NCI-H1048 (cell line): Measurements from ENCODE around the gene PGBD5.

Source experiments
- DNase-seq: peaks from one replicate; lab custom pipeline; 2025; lab: John Stamatoyannopoulos, UW

The PGBD5 gene

DNA sequence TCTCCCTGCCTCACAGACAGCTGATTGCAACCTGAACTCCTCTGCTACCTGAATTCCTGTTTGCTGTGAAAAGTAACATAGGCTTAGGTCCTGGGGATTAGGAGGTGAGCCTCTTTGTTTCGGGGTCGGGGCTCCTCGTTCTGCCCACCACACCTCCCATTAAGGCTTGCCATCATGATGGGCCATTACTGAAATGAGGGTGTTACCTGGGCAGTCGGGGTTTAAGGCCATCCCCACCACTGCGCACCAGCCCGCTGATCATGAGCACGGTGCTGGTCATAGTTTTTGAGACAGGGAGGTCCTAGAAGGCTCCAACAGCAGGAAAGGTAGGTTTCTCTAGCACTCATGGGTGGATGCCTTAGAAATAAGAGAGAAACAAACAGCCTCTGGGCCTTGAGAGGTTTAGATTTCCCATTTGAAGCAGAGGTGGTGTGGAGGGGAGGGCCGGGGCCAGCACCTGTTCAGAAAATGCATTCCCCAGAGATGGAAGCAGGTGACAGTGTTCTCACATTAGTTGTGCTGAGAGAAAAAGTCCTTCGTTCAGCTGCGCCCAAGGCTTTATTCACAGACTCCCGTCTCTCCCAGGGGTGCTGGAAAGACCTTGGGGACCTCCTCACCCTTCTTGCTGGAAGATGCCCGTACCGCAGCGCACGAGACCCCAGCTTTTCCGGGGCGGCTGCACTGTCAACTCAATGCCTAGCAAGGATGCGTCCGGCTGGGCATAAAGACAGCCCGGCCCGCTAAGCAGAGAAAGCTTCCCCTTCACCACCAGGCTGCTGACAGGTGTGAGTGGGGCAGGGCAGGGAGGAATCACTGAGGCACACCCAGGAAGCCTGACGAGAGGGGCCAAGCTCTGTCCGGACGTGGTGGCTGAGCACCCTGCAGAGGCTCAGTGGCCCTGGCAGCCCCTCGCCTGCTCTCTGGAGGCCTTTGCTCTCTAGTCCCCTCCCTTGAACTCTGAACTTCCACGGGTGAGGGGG is 125.5 kb downstream of the PGBD5 start:
- DNase-seq: no peak

DNA sequence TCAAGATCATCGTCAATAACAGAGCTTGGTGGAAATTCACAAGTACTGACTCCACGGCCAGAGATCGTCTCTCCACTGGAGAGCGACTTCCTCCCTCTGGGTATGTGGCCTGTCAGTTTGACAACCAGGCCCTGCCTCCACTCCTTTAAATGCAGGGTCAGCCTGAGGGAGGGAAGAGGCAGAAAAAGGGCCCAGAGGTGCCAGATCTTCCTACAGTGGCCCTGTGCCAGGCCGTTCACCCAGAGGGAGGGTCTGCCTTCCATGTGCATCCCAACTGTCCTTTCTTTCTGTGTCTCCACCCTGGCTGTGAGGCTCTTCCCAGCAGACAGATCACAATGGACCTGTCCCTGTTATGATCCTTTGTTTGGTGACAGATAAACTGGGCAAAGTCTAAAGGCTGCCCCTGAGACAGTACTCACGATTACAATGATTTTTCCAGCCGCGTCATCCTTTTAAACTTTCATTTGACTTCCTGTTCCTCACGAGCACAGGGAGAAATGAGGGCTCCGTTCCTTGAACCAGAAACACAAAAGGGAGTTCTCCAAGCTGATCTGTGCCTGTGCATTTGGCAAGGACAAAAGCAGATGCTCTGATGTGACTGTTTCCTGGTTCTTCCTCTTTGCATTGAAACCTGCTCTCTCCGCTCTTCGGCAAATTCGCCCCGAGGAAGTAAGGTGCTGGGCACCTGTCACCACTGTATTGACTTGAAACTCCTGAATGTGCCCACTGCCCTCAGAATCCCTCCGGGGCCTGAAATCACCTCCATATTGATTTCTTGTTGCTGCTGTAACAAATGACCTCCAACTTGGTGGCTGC is 126.7 kb downstream of the PGBD5 start:
- DNase-seq: no peak

- DNase-seq: no peak
Measured at GRCh38 chr1:230295367-230295766, 130.8 kb downstream of the PGBD5 start.

GRCh38 chr1:230293390-230293700 is 132.8 kb downstream of the PGBD5 start:
- DNase-seq: no peak

GRCh38 chr1:230292689-230293389 is 133.3 kb downstream of the PGBD5 start:
- no peak for DNase-seq

GRCh38 chr1:230291731-230292620 is 134.2 kb downstream of the PGBD5 start:
- no peak for DNase-seq

DNA sequence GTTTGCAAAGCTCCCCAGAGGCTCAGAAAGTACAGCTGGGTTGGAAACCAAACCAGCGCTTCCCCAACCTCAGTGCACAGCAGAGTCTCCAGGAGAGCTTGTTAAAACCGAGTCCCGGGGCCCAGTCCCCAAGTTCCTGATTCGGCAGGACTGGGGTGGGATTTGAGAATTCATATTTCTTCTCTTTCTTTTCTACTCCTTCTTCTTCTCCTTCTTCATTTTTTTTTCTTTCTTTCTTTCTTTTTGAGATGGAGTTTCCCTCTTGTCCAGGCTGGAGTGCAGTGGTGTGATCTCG is 136.8 kb downstream of the PGBD5 start:
- no peak for DNase-seq

DNA sequence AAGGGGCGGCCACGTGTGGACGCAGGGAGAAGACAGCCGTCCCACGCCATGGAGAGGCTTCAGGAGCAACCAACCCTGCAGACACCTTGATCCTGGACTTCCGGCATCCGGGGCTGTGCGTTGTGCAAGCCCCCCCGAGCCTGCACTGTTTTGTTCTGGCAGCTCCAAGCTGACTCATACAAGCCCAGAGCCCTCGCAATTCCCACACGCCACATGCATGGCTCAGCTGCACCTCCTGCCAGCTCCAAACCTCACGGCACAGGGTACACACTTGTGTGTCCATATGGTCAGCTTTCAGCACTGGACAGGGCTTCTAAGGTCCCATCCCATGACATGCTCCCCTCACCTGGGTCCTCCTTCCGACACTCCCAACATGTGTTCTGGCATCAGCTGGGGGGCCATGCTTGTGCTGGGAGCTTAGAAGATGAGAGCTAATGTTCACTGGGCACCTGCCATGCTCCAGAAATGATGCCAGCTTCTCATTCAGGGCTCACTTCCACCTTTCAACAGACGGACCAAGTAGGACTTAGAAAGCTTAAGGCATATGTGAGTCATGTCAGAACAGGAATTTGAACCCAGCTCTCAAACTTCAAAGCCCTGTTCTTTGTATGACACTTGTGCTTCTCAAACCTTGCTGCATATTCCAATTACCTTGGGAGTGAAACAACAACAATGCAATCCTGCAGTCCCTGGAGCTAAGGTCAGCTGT is 137.3 kb downstream of the PGBD5 start:
- no peak for DNase-seq

- DNase-seq: no peak
Measured at GRCh38 chr1:230287674-230288315, 138.3 kb downstream of the PGBD5 start.

- no peak for DNase-seq
Measured at GRCh38 chr1:230286890-230287269, 139.3 kb downstream of the PGBD5 start.

GRCh38 chr1:230286166-230286889 is 139.8 kb downstream of the PGBD5 start:
- DNase-seq: no peak

GRCh38 chr1:230285351-230285750 is 140.8 kb downstream of the PGBD5 start:
- DNase-seq: no peak

- no peak for DNase-seq
Measured at GRCh38 chr1:230284891-230285290, 141.2 kb downstream of the PGBD5 start.

- DNase-seq: no peak
Measured at GRCh38 chr1:230283678-230284077, 142.5 kb downstream of the PGBD5 start.

DNA sequence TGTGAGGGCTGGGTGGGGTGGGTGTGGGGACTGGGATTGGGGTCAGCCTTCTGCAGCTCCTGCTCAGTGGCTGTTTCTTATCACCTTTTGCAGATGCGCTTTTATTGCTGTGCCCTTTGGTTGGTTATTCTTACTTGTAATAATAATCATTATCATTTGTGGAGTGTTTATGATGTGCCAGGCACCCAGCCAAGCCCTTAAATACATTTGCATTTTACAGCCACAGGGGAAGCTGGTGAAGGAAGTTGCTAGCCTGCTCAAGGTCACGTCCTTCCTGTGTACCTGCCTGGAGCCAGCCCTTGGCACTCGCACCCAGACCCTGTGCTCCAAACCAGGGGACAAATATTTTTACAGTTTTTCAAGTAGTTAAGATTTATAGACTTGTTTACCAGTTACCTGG is 144.0 kb downstream of the PGBD5 start:
- peak; percentile 53 for DNase-seq

DNA sequence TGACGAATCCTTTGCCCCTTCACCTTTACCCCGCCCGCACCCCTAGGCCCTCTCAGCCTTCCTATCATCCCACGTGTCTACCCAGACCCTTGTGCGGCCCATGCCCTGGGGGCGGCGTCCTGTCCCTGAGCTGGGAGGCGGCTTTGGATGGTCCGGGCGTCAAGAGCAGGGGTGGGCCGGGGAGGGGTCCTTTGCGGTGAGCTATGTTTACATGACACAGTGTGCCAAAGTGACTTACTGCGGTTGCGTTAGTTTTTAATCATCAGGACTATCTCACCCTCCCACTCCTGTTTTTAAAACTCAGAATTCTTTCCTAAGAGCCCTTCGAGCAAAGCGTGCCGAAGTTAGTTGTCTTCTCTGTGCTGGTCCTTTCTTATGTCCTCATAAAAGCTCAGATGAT is 144.6 kb downstream of the PGBD5 start:
- no peak for DNase-seq

DNA sequence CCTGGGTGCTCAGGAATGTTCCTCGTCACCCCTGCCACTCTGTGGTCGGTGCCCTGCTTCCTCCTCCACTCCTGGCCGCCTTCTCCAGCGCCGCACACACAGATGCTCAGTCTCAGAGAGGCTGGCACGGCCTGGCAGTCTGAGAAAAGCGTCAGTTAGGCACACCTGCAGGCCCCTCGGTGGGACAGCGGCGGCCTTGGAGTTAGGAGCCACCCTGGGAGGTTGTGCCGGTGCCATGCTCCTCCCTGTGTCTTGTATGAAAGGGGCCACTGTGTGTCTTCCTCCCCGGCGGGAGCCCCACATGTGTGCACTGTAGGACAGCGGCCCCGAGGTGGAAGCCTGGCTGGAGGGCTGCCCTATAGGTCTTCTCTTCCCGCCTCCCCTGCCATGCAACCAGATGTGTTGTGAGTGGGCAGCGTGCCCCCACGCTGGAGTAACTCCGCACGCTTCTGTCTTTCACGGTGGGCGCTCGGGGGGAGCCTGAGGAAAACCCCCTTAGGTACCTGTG is 145.2 kb downstream of the PGBD5 start:
- DNase-seq: no peak

- no peak for DNase-seq
Measured at GRCh38 chr1:230280054-230280795, 145.9 kb downstream of the PGBD5 start.

DNA sequence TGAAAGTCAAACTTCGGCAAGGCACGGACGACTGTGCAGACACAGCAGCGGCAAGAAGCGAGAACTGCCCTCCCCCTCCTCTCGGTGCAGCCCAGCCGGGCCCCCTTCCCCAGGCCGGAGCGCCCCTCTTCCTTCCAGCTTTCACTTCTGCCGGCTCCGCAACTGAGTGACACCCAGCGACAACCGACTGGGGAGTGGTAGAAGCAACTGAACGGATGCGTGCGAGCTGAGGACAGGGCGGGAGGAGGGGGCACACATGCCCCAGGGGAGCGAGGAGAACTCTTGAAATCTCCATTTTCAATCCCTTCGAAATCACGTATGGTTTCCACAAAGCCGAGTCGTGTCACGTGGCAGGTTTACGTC is 146.6 kb downstream of the PGBD5 start:
- DNase-seq: no peak
